Endothelial cell (in vitro differentiated cells): ENCODE data around the gene ZCWPW2. TPM values are rescaled to one million over a fixed set of nuclear protein-coding genes. Genes with fewer than 3 reads are reported as not detected.

ENCODE experiments used
- DNase-seq: peaks from one replicate; pipeline ENCODE4 v3.0.0; 2021; ENCODE audit warnings: low spot score
- H3K27ac Mint-ChIP-seq: one replicate; pipeline ENCODE4 v1.8.0; 2021; ENCODE audit warnings: mixed read lengths, inconsistent platforms; ENCODE audit not compliant: unreplicated experiment
- H3K27me3 Mint-ChIP-seq: one replicate; pipeline ENCODE4 v1.8.0; 2021; ENCODE audit warnings: mild to moderate bottlenecking, moderate library complexity, mixed read lengths, inconsistent platforms; ENCODE audit not compliant: unreplicated experiment
- H3K36me3 Mint-ChIP-seq: one replicate; pipeline ENCODE4 v1.8.0; 2021; ENCODE audit warnings: mild to moderate bottlenecking, low read depth, mixed read lengths, inconsistent platforms; ENCODE audit not compliant: unreplicated experiment
- H3K4me1 Mint-ChIP-seq: one replicate; pipeline ENCODE4 v1.8.0; 2021; ENCODE audit warnings: mild to moderate bottlenecking, mixed read lengths, inconsistent platforms; ENCODE audit not compliant: unreplicated experiment
- H3K4me3 Mint-ChIP-seq: one replicate; pipeline ENCODE4 v1.8.0; 2021; ENCODE audit warnings: mild to moderate bottlenecking, mixed read lengths, inconsistent platforms; ENCODE audit not compliant: unreplicated experiment
- H3K9me3 Mint-ChIP-seq: one replicate; pipeline ENCODE4 v1.8.0; 2021; ENCODE audit warnings: mixed read lengths, inconsistent platforms; ENCODE audit not compliant: unreplicated experiment
- total RNA-seq: library from RNA; stranded (reverse); fragmentation: NEBNext Ultra II Directional; extraction: Animal tissue kit (Norgen Biotek cat#: 25700); gene quantifications from one replicate; pipeline ENCODE4 v1.2.1, GENCODE V29; 2021; ENCODE audit not compliant: unreplicated experiment
- TF ChIP-seq, protein P1 (sequence below): fragments of 200-600 bp; sonication (generic); IDR thresholded peaks from one replicate; pipeline ENCODE4 v1.5.0; 2021; ENCODE audit warnings: antibody characterized with exemption; ENCODE audit not compliant: unreplicated experiment

ZCWPW2 gene
- total RNA-seq, 1 donor from 2014 or later: 0.80 TPM

DNA sequence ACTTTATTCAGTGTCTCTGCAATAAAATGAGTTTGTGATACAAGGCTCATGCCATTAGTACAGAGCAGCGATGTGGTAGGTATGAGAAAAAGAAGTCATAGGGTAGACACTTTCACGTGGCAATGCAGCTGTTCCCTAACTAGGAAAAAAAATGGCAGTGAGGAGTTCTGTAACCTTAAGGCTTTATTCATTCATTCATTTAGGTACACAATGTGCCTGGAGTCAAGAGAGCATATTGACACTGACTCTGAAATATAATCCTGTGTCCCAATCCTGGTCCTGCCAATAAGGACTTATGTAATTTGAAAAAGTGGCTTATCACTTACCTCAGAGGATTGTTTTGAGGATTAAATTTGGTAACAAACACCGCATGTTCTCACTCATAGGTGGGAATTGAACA lies 173.1 kb downstream of the ZCWPW2 start:
- DNase-seq: no peak
- no peak overlapping the region for H3K27ac Mint-ChIP-seq
- H3K4me3 Mint-ChIP-seq: no peak overlapping the region
- H3K9me3 Mint-ChIP-seq: no peaks in the 10 kb centered on the region
- H3K27me3 Mint-ChIP-seq: peaks cover 2% of the 10 kb centered on the region
- no peaks in the 10 kb centered on the region for H3K4me1 Mint-ChIP-seq
- TF ChIP-seq, protein P1, sequence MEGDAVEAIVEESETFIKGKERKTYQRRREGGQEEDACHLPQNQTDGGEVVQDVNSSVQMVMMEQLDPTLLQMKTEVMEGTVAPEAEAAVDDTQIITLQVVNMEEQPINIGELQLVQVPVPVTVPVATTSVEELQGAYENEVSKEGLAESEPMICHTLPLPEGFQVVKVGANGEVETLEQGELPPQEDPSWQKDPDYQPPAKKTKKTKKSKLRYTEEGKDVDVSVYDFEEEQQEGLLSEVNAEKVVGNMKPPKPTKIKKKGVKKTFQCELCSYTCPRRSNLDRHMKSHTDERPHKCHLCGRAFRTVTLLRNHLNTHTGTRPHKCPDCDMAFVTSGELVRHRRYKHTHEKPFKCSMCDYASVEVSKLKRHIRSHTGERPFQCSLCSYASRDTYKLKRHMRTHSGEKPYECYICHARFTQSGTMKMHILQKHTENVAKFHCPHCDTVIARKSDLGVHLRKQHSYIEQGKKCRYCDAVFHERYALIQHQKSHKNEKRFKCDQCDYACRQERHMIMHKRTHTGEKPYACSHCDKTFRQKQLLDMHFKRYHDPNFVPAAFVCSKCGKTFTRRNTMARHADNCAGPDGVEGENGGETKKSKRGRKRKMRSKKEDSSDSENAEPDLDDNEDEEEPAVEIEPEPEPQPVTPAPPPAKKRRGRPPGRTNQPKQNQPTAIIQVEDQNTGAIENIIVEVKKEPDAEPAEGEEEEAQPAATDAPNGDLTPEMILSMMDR: no peak
- no peaks in the 10 kb centered on the region for H3K36me3 Mint-ChIP-seq

DNA sequence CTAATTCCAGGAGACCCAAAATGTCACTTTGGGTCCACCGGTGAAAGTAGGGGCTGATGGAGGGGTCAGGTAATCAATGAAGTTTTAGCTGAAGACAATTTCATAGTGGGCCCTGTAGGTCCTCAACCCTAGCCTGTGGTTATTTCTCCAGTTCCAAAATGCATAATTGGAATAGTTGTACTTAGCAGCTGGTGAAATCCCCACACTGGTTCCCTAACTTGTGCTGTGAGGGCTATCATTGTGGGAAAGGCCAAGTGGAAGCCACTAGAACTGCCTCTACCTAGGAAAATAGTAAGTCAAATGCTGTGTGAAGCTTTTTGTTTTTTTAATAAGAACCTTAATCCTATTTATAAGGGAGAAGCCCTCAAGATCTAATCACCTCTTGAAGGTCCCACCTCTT lies 193.8 kb downstream of the ZCWPW2 start:
- H3K9me3 Mint-ChIP-seq: no peaks in the 10 kb centered on the region
- H3K4me1 Mint-ChIP-seq: no peaks in the 10 kb centered on the region
- peaks cover 1% of the 10 kb centered on the region for H3K27me3 Mint-ChIP-seq
- no peak for DNase-seq
- TF ChIP-seq, protein P1: no peak
- H3K27ac Mint-ChIP-seq: no peak overlapping the region
- H3K4me3 Mint-ChIP-seq: no peak overlapping the region
- H3K36me3 Mint-ChIP-seq: peaks cover 6% of the 10 kb centered on the region

DNA sequence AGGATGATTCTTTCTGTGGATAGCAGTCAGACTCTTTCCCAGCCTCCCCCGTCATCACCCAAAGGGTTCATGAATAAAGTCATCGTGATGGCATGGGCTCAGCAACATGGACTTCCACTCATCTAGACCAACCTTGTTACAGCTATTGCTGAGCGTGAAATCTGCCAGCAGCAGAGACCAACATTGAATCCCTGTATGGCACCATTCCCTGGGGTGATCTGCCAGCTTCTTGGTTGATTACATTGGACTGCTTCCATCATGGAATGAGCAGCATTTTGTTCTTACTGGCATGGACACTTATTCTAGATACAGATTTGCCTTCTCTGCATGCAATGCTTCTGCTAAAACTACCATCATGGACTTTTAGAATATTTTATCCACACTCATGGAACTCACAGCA lies 195.7 kb downstream of the ZCWPW2 start:
- TF ChIP-seq, protein P1: no peak
- Mint-ChIP-seq H3K4me3 (no peak overlapping the region), H3K27ac (no peak overlapping the region), H3K36me3 (peaks cover 6% of the 10 kb centered on the region), H3K9me3 (no peaks in the 10 kb centered on the region), H3K27me3 (peaks cover 1% of the 10 kb centered on the region), H3K4me1 (no peaks in the 10 kb centered on the region)
- no peak for DNase-seq

DNA sequence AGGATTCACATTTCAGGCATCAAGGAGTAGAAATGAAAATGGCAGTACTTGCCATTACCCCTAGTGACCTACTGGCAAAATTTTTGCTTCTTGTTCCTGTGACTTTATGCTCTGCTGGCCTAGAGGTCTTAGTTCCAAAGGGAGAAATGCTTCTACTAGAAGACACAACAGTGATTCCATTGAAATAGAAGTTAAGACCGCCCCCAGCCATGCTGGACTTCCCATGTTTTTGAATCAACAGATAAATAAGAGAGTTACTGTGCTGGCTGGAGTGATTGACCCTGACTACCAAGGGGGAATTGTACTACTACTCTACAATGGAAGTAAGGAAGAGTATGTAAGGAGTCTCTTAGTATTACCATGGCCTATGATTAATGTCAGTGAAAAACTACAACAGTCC lies 196.3 kb downstream of the ZCWPW2 start:
- peaks cover 1% of the 10 kb centered on the region for H3K27me3 Mint-ChIP-seq
- no peaks in the 10 kb centered on the region for H3K9me3 Mint-ChIP-seq
- DNase-seq: no peak
- H3K4me1 Mint-ChIP-seq: no peaks in the 10 kb centered on the region
- TF ChIP-seq, protein P1: no peak
- peaks cover 6% of the 10 kb centered on the region for H3K36me3 Mint-ChIP-seq
- H3K27ac Mint-ChIP-seq: no peak overlapping the region
- H3K4me3 Mint-ChIP-seq: no peak overlapping the region

DNA sequence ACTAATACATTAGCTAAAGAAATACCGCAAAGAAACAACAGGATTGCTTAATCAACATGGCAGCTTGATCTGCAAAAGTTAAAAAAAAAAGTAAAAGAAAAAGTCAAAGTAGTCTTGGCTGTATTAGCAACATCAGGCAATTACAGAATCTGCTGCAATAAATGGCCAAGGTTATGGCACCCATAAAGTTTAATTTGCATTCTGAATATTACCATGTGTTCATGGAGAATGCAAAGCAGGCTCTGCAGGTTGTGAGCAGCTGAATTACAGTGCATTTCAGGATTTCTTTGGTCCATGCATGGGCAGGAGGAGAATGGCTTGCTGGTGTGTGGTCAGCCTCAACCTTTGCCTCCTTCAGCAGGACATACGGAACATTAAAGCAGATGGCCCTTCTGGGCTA lies 199.2 kb downstream of the ZCWPW2 start:
- H3K4me1 Mint-ChIP-seq: no peaks in the 10 kb centered on the region

More for the DNA sequence above, 199.2 kb downstream of the ZCWPW2 start:
- H3K36me3 Mint-ChIP-seq: no peaks in the 10 kb centered on the region
- no peak for DNase-seq
- H3K27me3 Mint-ChIP-seq: peaks cover 4% of the 10 kb centered on the region
- no peak overlapping the region for H3K27ac Mint-ChIP-seq
- no peaks in the 10 kb centered on the region for H3K9me3 Mint-ChIP-seq
- H3K4me3 Mint-ChIP-seq: no peak overlapping the region
- TF ChIP-seq, protein P1: no peak
